ENCODE data around the gene MTERF4. TPM values are rescaled to one million over a fixed set of nuclear protein-coding genes. Genes with fewer than 3 reads are reported as not detected.

Gene MTERF4
- total and polyA plus RNA-seq, 2 of the 4 experiments (the other 2 are of a cell fraction) = 26.6 to 33.3 TPM

DNA sequence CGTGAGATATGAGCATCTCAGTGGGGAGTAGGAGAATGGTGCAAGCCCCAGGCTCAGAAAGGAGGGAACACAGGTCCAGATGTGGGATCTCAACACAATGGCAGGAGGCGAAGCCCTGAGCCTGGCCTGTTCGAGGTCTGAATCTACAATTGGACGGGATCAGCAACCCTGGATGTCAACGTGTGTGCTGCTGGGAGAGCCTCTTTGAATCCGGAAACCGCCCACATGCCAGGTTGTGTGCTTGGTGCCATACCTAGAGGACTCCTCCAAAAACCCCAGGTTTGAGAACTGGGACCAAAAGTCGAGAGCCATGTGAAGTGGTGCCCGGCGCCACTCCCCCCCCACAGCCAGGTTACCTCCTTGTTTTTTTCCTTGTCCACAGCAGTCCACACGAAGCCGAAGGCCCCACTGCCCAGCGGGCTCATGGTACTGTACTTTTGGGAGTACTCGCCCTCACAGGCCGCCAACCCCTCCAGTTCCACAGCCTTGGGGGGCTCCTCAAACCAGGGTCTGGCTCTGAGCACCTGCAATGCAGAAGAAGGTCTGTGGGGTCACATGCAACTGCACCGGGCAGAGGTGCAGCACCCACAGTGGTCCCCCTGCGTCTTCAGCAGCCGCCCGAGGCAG lies 20.4 kb upstream of the MTERF4 start:
- no peak overlapping the region for H2BK5ac ChIP-seq (ENCODE audit: low read depth, low read length, poor library complexity, severe bottlenecking)
- no peak for TF ChIP-seq POLR2A (IDR thresholded peaks at IDR 0.05; ENCODE audit: low read depth, low read length)
- no peaks in the 10 kb centered on the region for H3K27me3 ChIP-seq (ENCODE audit: control insufficient read depth, insufficient read depth, low read length)
- H4K8ac ChIP-seq (ENCODE audit: low read depth in 2 of 2, low read length in 2 of 2) = no peak overlapping the region
- in situ Hi-C loops (cut with MboI; ENCODE audit: low sequenced_read_pairs) (no loop called here), intact Hi-C loops (cut with micrococcal nuclease) (no loop called here), dilution Hi-C loops (cut with HindIII; ENCODE audit: low sequenced_read_pairs, unreplicated experiment) (no loop called here)
- H2BK15ac ChIP-seq (ENCODE audit: low read depth, low read length) = no peak overlapping the region
- POLR2A ChIA-PET (ENCODE audit: unreplicated experiment) = no interaction called here
- H2AK5ac ChIP-seq (ENCODE audit: low read depth, low read length) = no peak overlapping the region
- no peak overlapping the region for H2AK9ac ChIP-seq (replicated peaks; ENCODE audit: low read depth, low read length, poor library complexity)
- H3K4me1 ChIP-seq (ENCODE audit: control insufficient read depth, insufficient read depth, low read length) = no peaks in the 10 kb centered on the region
- no peak overlapping the region for H4K91ac ChIP-seq (ENCODE audit: insufficient read depth, low read depth, low read length)
- no peak overlapping the region for H3K23ac ChIP-seq (ENCODE audit: low read depth, low read length)
- no peak overlapping the region for H3K4ac ChIP-seq (ENCODE audit: low read depth, low read length)
- BruUV-seq (replicated peaks) = no TSS peak
- no peak overlapping the region for H3K4me2 ChIP-seq (ENCODE audit: low read depth, low read length)
- H2BK120ac ChIP-seq (ENCODE audit: low read depth, low read length) = no peak overlapping the region
- DNase-seq (no peak), ATAC-seq (ENCODE audit: low read depth) (no peak)
- no peak overlapping the region for H3K14ac ChIP-seq (replicated peaks; ENCODE audit: low read depth, low read length)
- H3K18ac ChIP-seq (ENCODE audit: low read depth, low read length) = no peak overlapping the region
- no peak overlapping the region for H3K4me3 ChIP-seq (ENCODE audit: insufficient read depth, low read depth, low read length)
- WGBS, 2 experiments (ENCODE audit: extremely low coverage in 2 of 2, insufficient read length in 1 of 2) = 86% methylated on average over 10 of the region's 19 CpGs; no CpG with 5 or more reads in 1 of the 2 experiments
- H4K20me1 ChIP-seq (ENCODE audit: insufficient read depth, low read length) = no peaks in the 10 kb centered on the region
- peaks cover 2% of the 10 kb centered on the region; the same call in 1 of the 2 replicates for H3K9me3 ChIP-seq (ENCODE audit: control insufficient read depth, insufficient read depth, low read length)
- H2AFZ ChIP-seq (replicated peaks; ENCODE audit: low read length, poor library complexity) = no peak overlapping the region
- H3K9me1 ChIP-seq (ENCODE audit: insufficient read depth, low read length) = peaks cover 3% of the 10 kb centered on the region; the same call in 1 of the 2 replicates
- no peaks in the 10 kb centered on the region for H3K79me1 ChIP-seq (ENCODE audit: low read depth in 1 of 2, low read length in 2 of 2)
- no peak overlapping the region for H3K27ac ChIP-seq (ENCODE audit: insufficient read depth, low read length)
- H2BK20ac ChIP-seq (ENCODE audit: low read depth, low read length) = no peak overlapping the region
- no peak overlapping the region for H4K5ac ChIP-seq (ENCODE audit: low read depth, low read length)
- no peak overlapping the region for H3K9ac ChIP-seq (ENCODE audit: low read depth, low read length)
- no peak overlapping the region for H3K56ac ChIP-seq (ENCODE audit: extremely low read depth, insufficient read depth, low read length)
- CTCF ChIA-PET = no interaction called here
- H3K36me3 ChIP-seq (ENCODE audit: control insufficient read depth, insufficient read depth, low read length) = peaks cover 11% of the 10 kb centered on the region

Measured in IMR-90 (cell line).